HEK293 (cell line): ENCODE measurements around the gene TP63.

Experiments used
- CTCF ChIA-PET: fragments of 350-600 bp; formaldehyde crosslinking; extraction: SDS; loops from one replicate; lab custom pipeline; 2021; ENCODE audit warnings: antibody characterized with exemption; lab: Yijun Ruan, JAX
- POLR2A ChIA-PET: fragments of 300-600 bp; formaldehyde crosslinking; extraction: SDS; loops from one replicate; lab custom pipeline; 2020; ENCODE audit warnings: antibody characterized with exemption, inconsistent platforms; lab: Yijun Ruan, JAX
- H3K27ac ChIP-seq: fragments of 200-500 bp; sonication (Bioruptor generic); 2 replicates; pipeline ENCODE4 v1.5.1; 2014; ENCODE audit warnings: low read depth, low read length, control low read depth, inconsistent platforms; ENCODE audit errors: extremely low read depth
- H3K36me3 ChIP-seq, 2 experiments: fragments of 200-500 bp in 1 of 2; sonication (Bioruptor generic) in 1 of 2; 1 replicate in 1 of 2; 2 replicates in 1 of 2; pipeline ENCODE4 v1.5.1; 2014 to 2017; ENCODE audit warnings: inconsistent platforms in 2 of 2, low read length in 2 of 2; ENCODE audit not compliant: control insufficient read depth in 2 of 2, insufficient read depth in 1 of 2
- H3K4me1 ChIP-seq: fragments of 200-500 bp; sonication (Bioruptor generic); 2 replicates; pipeline ENCODE4 v1.5.1; 2014; ENCODE audit warnings: mild to moderate bottlenecking, low read length, inconsistent platforms; ENCODE audit not compliant: control insufficient read depth, insufficient read depth
- H3K4me3 ChIP-seq: 2 replicates; pipeline ENCODE4 v1.5.1; 2011; ENCODE audit warnings: low read depth, mild to moderate bottlenecking, control low read depth, low read length, moderate library complexity
- H3K9me3 ChIP-seq: fragments of 200-500 bp; sonication (Bioruptor generic); 2 replicates; pipeline ENCODE4 v1.5.1; 2014; ENCODE audit warnings: low read depth, low read length, inconsistent platforms; ENCODE audit not compliant: control insufficient read depth, insufficient read depth
- ELK4 ChIP-seq: IDR thresholded peaks from 2 replicates; pipeline ENCODE4 v1.6.1; 2011; ENCODE audit warnings: mild to moderate bottlenecking, low read depth, low read length, borderline replicate concordance
- GLI2 ChIP-seq: fragments of 450-650 bp; formaldehyde crosslinking; IDR thresholded peaks from 2 replicates; pipeline ENCODE4; 2017; ENCODE audit warnings: missing biosample characterization, missing genetic modification characterization, low read depth, borderline replicate concordance
- HIC1 ChIP-seq: fragments of 450-650 bp; formaldehyde crosslinking; IDR thresholded peaks from 2 replicates; pipeline ENCODE4 v1.5.1; 2016; ENCODE audit warnings: missing biosample characterization, missing genetic modification characterization
- KLF1 ChIP-seq: fragments of 450-650 bp; formaldehyde crosslinking; IDR thresholded peaks from 2 replicates; pipeline ENCODE4 v1.5.1; 2016; ENCODE audit warnings: missing biosample characterization, missing genetic modification characterization
- KLF16 ChIP-seq: fragments of 450-650 bp; formaldehyde crosslinking; IDR thresholded peaks from 2 replicates; pipeline ENCODE4 v1.5.1; 2017; ENCODE audit warnings: missing biosample characterization, missing genetic modification characterization
- KLF17 ChIP-seq: fragments of 450-650 bp; formaldehyde crosslinking; IDR thresholded peaks from 2 replicates; pipeline ENCODE4 v1.5.1; 2016; ENCODE audit warnings: missing biosample characterization, missing genetic modification characterization
- KLF7 ChIP-seq: fragments of 450-650 bp; formaldehyde crosslinking; IDR thresholded peaks from 2 replicates; pipeline ENCODE4 v1.5.1; 2016; ENCODE audit warnings: missing biosample characterization, missing genetic modification characterization, borderline replicate concordance
- MZF1 ChIP-seq: fragments of 450-650 bp; formaldehyde crosslinking; IDR thresholded peaks from 2 replicates; pipeline ENCODE4 v1.5.1; 2017; ENCODE audit warnings: missing biosample characterization, missing genetic modification characterization, borderline replicate concordance
- OVOL3 ChIP-seq: fragments of 450-650 bp; formaldehyde crosslinking; IDR thresholded peaks from 2 replicates; pipeline ENCODE4 v1.5.1; 2016; ENCODE audit warnings: missing biosample characterization, missing genetic modification characterization
- PBX3 ChIP-seq: sonication (generic); formaldehyde crosslinking; IDR thresholded peaks from 2 replicates; pipeline ENCODE4 v1.8.1; 2022; ENCODE audit warnings: mild to moderate bottlenecking, moderate library complexity, missing genetic modification reagents
- PRDM6 ChIP-seq: fragments of 450-650 bp; formaldehyde crosslinking; IDR thresholded peaks from 2 replicates; pipeline ENCODE4 v1.5.1; 2017; ENCODE audit warnings: missing biosample characterization, missing genetic modification characterization
- REPIN1 ChIP-seq: fragments of 450-650 bp; formaldehyde crosslinking; IDR thresholded peaks from 2 replicates; pipeline ENCODE4 v1.5.1; 2017; ENCODE audit warnings: missing biosample characterization, missing genetic modification characterization, low read depth
- SETDB1 ChIP-seq: IDR thresholded peaks from one replicate; pipeline ENCODE4 v1.6.1; 2017; ENCODE audit warnings: mild to moderate bottlenecking, low read length, moderate library complexity, mixed read lengths; ENCODE audit not compliant: insufficient read length
- ZNF132 ChIP-seq: fragments of 450-650 bp; formaldehyde crosslinking; IDR thresholded peaks from 2 replicates; pipeline ENCODE4 v1.5.1; 2017; ENCODE audit warnings: missing biosample characterization, missing genetic modification characterization, borderline replicate concordance
- ZNF214 ChIP-seq: fragments of 450-650 bp; formaldehyde crosslinking; IDR thresholded peaks from 2 replicates; pipeline ENCODE4 v1.5.1; 2017; ENCODE audit warnings: missing biosample characterization, mild to moderate bottlenecking, missing genetic modification characterization, borderline replicate concordance
- ZNF266 ChIP-seq: fragments of 450-650 bp; formaldehyde crosslinking; IDR thresholded peaks from 2 replicates; pipeline ENCODE4 v1.5.1; 2016; ENCODE audit warnings: missing biosample characterization, missing genetic modification characterization, low read depth
- ZNF366 ChIP-seq: fragments of 450-650 bp; formaldehyde crosslinking; conservative IDR thresholded peaks from 2 replicates; pipeline ENCODE4 v1.5.1; 2016; ENCODE audit warnings: missing biosample characterization, missing genetic modification characterization
- ZNF426 ChIP-seq: fragments of 450-650 bp; formaldehyde crosslinking; IDR thresholded peaks from 2 replicates; pipeline ENCODE4 v1.5.1; 2017; ENCODE audit warnings: missing biosample characterization, missing genetic modification characterization, mild to moderate bottlenecking, inconsistent platforms, moderate library complexity
- ZNF433 ChIP-seq: fragments of 450-650 bp; formaldehyde crosslinking; IDR thresholded peaks from 2 replicates; pipeline ENCODE4 v1.5.1; 2016; ENCODE audit warnings: missing biosample characterization, missing genetic modification characterization, low read depth
- ZNF521 ChIP-seq: fragments of 450-650 bp; formaldehyde crosslinking; IDR thresholded peaks from 2 replicates; pipeline ENCODE4 v1.5.1; 2017; ENCODE audit warnings: missing biosample characterization, mild to moderate bottlenecking, missing genetic modification characterization
- ZNF544 ChIP-seq: fragments of 450-650 bp; formaldehyde crosslinking; IDR thresholded peaks from 2 replicates; pipeline ENCODE4 v1.5.0; 2017; ENCODE audit warnings: missing biosample characterization, missing genetic modification characterization
- ZNF629 ChIP-seq: fragments of 450-650 bp; formaldehyde crosslinking; IDR thresholded peaks from 2 replicates; pipeline ENCODE4 v1.5.1; 2017; ENCODE audit warnings: missing biosample characterization, missing genetic modification characterization
- ZNF645 ChIP-seq: fragments of 450-650 bp; formaldehyde crosslinking; IDR thresholded peaks from 2 replicates; pipeline ENCODE4; 2016; ENCODE audit warnings: missing biosample characterization, missing genetic modification characterization
- ZNF701 ChIP-seq: fragments of 450-650 bp; formaldehyde crosslinking; IDR thresholded peaks from 2 replicates; pipeline ENCODE4 v1.5.1; 2016; ENCODE audit warnings: missing biosample characterization, missing genetic modification characterization
- ZNF785 ChIP-seq: fragments of 450-650 bp; formaldehyde crosslinking; IDR thresholded peaks from 2 replicates; pipeline ENCODE4 v1.5.1; 2016; ENCODE audit warnings: missing biosample characterization, missing genetic modification characterization
- ZNF830 ChIP-seq: fragments of 450-650 bp; IDR thresholded peaks from 2 replicates; pipeline ENCODE4 v1.5.0; 2018; ENCODE audit warnings: missing biosample characterization, missing genetic modification characterization, low read depth, mild to moderate bottlenecking, moderate library complexity
- ZSCAN5A ChIP-seq: fragments of 450-650 bp; formaldehyde crosslinking; IDR thresholded peaks from 2 replicates; pipeline ENCODE4 v1.5.1; 2016; ENCODE audit warnings: missing biosample characterization, missing genetic modification characterization
- ZXDB ChIP-seq: fragments of 450-650 bp; formaldehyde crosslinking; IDR thresholded peaks from 2 replicates; pipeline ENCODE4 v1.5.1; 2016; ENCODE audit warnings: missing biosample characterization, missing genetic modification characterization

Gene TP63

GRCh38 chr3:189908646-189909045 lies 277.5 kb downstream of the TP63 start:
- ChIA-PET CTCF (no interaction called here), POLR2A (no interaction called here)
- Histone ChIP-seq H3K36me3 (no peaks in the 10 kb centered on the region), H3K4me3 (no peak overlapping the region), H3K27ac (no peak overlapping the region), H3K9me3 (no peaks in the 10 kb centered on the region), H3K4me1 (no peaks in the 10 kb centered on the region)
- no peak for TF ChIP-seq PRDM6 (tag by site-specific recombination)
- no peak for TF ChIP-seq KLF17 (tag by site-specific recombination)
- no peak for TF ChIP-seq ZNF132 (tag by site-specific recombination)
- no peak for TF ChIP-seq HIC1 (tag by site-specific recombination)
- TF ChIP-seq KLF1 (tag by site-specific recombination) = no peak
- no peak for TF ChIP-seq KLF16 (tag by site-specific recombination)
- no peak for TF ChIP-seq ZNF214 (tag by site-specific recombination)
- no peak for TF ChIP-seq MZF1 (tag by site-specific recombination)
- no peak for TF ChIP-seq ZNF426 (tag by site-specific recombination)
- no peak for TF ChIP-seq ZNF785 (tag by site-specific recombination)
- TF ChIP-seq ZNF830 = no peak
- no peak for TF ChIP-seq GLI2
- no peak for TF ChIP-seq ZNF544 (tag by site-specific recombination)
- TF ChIP-seq OVOL3 (tag by site-specific recombination) = no peak
- TF ChIP-seq REPIN1 = no peak
- TF ChIP-seq SETDB1 = no peak
- no peak for TF ChIP-seq ZNF433 (tag by site-specific recombination)
- TF ChIP-seq KLF7 (tag by site-specific recombination) = no peak

GRCh38 chr3:189909139-189909538 lies 277.9 kb downstream of the TP63 start:
- no peaks in the 10 kb centered on the region for H3K9me3 ChIP-seq
- no peaks in the 10 kb centered on the region for H3K4me1 ChIP-seq
- H3K4me3 ChIP-seq = no peak overlapping the region
- CTCF ChIA-PET = no interaction called here
- H3K27ac ChIP-seq = no peak overlapping the region
- H3K36me3 ChIP-seq = no peaks in the 10 kb centered on the region
- POLR2A ChIA-PET = no interaction called here
- TF ChIP-seq ZXDB (no peak), ELK4 (no peak), ZNF266 (no peak), ZNF521 (tag by site-specific recombination) (no peak), ZSCAN5A (tag by site-specific recombination) (no peak), ZNF645 (tag by site-specific recombination) (no peak), PBX3 (CRISPR knock-in tag) (no peak), ZNF366 (tag by site-specific recombination) (no peak), ZNF629 (tag by site-specific recombination) (no peak), KLF1 (tag by site-specific recombination) (no peak), ZNF701 (tag by site-specific recombination) (no peak)
